ENCODE data around the gene DEF6. TPM values are rescaled to one million over a fixed set of nuclear protein-coding genes. Genes with fewer than 3 reads are reported as not detected.

The DEF6 gene
- total RNA-seq: 0.86 and 1.3 TPM in 2 replicates

GRCh38 chr6:35297601-35298481 lies at the start of gene DEF6:
Gene DEF6 (plus strand): TSS chr6:35297818. CDS start chr6:35297857, 39 bp downstream.

GRCh38 chr6:35259194-35259947 lies 38.2 kb upstream of the DEF6 start, which contains the start of gene ZNF76:
Gene ZNF76 (plus strand): TSS chr6:35259735. CDS start chr6:35281152, 21,417 bp downstream.

GRCh38 chr6:35342258-35343091 lies 44.9 kb downstream of the DEF6 start, which contains the start of gene PPARD:
Gene PPARD (plus strand): TSS chr6:35342558. CDS start chr6:35411088, 68,530 bp downstream.

Other genes starting within 250 kb of the DEF6 start
- 0.11 and 0.26 TPM in 2 replicates for gene TCP11, start 156.5 kb upstream of the DEF6 start, total RNA-seq
- 3.4 and 17.0 TPM in 2 replicates for gene SCUBE3, start 83.9 kb upstream of the DEF6 start, total RNA-seq
- 11.8 and 15.4 TPM in 2 replicates for gene ZNF76, start 38.1 kb upstream of the DEF6 start, total RNA-seq
- gene PPARD, start 44.7 kb downstream of the DEF6 start, total RNA-seq: 7.7 and 9.0 TPM in 2 replicates
- gene FANCE, start 154.5 kb downstream of the DEF6 start, total RNA-seq: 4.4 and 5.5 TPM in 2 replicates
- 1,173 and 1,532 TPM in 2 replicates for gene RPL10A, start 170.6 kb downstream of the DEF6 start, total RNA-seq
- gene TEAD3, start 199.3 kb downstream of the DEF6 start, total RNA-seq: 5.3 and 7.2 TPM in 2 replicates
- gene TULP1, start 215.1 kb downstream of the DEF6 start, total RNA-seq: not detected in 2 replicates